NCI-H1092 treated with DMSO at 0.1 percent for 48 hours (cell line): ENCODE data around the gene NSUN6.
"Not testable (repeated sequence)": the region's sequence is repeated elsewhere in the genome, so short reads cannot be mapped to it uniquely, and the experiment has no call there.

ENCODE experiments used
- DNase-seq: peaks from one replicate; lab custom pipeline; 2025; lab: John Stamatoyannopoulos, UW

Gene NSUN6

DNA sequence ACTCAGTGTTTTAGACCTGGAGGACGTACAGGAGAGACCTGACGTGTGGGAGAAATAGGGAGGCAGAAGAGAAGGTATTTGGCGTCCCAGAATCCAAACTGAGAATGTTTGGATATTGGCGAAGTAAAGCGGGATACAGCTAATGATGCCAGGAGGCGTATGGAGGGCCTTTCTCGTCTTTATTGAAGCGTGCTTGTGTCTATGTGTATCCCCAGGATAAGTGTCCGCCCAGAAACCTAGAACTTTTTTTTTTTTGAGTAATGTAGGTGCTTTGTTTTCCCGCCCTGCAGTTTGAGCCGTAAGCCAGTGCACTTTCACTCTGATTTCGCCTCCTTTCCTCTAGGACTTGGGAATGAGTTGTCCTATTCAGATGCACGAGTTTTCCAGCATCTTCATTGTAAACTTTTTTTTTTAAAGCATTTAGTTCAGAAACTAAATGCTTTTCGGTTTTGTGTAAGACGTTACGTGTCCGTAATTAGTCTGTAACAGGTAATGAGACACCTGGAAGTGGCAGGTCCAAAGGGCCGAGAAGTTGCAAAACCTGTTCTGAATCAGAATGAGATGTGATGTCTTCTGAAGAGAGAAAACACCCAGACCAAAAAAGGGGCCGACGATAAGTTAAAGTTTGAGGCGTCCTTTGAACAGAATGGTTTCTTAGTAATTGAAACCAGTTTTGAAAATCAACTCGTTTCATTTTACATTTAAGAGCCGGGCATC is 8.6 kb upstream of the NSUN6 start:
- peak; percentile 48 for DNase-seq

DNA sequence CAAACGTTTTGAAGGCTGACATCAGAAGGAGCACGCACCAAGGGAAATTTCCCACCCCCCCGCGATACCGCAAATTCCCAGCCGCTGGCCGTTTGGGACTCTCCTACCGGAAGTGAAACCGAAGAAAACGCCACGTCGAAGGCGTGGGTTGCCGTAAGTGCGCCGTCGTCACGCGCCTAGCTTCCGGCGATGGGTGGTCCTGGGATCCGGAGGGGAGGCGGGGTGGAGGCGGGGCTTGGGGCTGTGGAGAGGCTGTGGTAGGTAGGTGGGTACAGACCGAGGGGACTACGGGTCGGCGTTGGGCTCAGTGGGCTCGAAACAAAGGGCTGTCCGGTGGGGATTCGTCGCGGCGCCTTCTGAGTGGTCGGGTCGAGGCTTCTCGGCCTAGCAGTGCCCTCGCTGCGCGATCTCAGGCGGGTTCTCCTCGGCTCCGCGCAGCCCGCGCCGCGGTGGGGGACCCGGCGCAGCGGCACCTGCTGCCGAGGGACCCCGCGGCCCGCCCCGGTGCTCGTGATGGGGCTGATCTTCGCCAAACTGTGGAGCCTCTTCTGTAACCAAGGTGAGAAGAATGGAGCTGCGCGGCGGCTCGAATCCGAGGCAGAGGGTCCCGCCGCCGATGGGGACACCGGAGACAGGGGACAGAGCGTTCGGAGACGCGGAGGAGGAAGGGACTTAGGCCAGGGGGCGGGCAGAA is 7.9 kb upstream of the NSUN6 start, which contains the start of gene ARL5B:
ARL5B (plus strand) TSS at position 307 of the 694 bp plus-strand sequence; CDS start at position 514, 207 bp downstream.
- peak; percentile 85 for DNase-seq

DNA sequence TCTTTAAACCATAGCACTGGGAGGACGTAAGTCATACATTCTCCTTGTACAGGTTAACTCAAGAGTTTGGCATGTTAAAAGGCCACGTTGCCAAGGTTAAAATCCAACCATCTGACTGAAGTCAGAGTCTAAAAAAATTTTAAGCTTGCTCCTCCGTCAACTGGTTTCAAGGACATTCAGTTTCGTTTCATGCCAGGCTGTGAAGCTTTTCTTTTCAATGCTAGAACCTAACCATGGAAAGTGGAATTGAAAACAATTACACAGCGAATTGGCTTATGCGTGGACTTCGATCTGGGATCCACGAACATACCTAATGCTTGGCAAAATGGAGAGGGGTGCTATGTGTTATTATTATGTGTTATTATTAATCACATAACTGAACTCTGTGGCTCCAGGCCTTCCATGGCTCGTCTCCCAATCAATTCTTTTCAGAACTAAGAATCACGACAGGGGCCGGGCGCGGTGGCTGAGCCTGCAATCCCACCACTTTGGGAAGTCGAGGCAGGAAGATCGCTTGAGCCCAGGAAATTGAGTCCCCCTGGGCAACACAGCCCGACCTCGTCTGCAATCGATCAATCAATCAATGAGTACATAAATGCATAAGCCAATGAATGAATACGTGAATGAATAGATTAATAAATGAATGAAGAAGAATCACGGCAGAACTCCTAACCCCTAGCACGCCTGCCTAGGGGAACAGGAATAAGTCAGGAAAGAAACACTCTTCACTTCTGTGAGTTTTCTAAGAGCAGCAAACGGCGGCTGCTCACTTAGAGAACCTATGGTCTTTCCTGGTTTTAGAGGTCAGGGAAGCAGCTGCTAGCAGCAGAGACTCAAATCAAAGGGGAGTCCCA is 7.1 kb upstream of the NSUN6 start:
- DNase-seq: no peak

DNA sequence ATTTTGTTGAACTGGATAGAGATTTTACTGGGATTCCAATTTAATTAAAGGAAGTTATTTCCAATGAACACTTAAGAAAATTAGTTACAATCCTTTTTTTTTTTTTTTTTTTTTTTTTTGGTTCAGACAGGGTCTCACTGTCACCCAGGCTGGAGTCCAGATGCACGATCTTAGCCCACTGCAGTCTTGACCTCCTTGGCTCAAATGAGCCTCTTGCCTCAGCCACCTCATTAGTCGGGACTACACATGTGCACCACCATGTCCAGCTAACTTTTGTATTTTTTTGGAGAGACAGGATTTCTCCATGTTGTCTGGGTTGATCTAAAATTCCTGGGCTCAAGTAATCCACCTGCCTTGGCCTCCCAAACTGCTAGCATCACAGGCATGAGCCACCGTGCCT is 5.3 kb upstream of the NSUN6 start:
- DNase-seq: no peak

DNA sequence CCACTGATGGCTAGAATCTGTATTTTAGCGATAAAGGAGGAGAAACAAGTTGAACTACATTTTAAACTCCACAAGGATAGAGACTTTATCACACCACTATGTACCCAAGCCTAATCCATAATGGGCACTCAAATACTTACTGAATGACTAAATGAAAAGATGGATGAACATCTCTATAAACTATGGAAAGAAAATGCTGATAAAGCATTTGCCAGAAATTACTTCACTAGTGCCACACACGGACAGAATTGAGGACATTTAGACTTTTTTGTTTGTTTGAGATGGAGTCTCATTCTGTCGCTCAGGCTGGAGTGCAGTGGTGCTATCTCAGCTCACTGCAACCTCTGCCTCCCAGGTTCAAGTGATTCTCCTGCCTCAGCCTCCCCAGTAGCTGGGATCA is 1.7 kb upstream of the NSUN6 start:
- no peak for DNase-seq

DNA sequence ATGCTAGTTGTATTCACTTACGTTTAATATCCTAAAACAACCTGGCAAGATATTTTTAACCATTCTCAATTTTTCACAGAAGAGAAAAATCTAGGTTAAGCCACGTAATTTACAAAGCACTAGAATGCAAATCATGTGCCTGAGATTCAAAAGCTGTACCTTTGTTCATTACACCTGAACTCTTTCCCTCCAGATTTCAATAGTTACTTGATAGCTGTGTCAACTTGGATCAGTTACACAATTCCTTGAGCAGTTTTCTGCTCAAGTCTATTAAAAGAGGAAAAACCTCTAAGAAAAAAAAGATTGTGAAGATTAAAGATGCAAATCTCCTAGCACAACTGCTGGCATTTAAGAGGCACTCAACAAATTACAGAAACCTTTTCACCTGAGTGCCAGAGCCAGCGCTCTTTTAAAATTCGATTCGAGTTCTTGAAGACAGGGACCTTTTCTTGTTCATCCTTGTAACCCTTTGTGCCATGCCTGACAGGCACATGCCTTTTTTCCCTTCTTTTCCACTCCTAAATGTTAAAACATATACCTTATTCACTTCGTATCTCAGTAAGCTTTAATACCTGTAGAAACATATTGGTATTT is 886 bp downstream of the NSUN6 start:
- no peak for DNase-seq

DNA sequence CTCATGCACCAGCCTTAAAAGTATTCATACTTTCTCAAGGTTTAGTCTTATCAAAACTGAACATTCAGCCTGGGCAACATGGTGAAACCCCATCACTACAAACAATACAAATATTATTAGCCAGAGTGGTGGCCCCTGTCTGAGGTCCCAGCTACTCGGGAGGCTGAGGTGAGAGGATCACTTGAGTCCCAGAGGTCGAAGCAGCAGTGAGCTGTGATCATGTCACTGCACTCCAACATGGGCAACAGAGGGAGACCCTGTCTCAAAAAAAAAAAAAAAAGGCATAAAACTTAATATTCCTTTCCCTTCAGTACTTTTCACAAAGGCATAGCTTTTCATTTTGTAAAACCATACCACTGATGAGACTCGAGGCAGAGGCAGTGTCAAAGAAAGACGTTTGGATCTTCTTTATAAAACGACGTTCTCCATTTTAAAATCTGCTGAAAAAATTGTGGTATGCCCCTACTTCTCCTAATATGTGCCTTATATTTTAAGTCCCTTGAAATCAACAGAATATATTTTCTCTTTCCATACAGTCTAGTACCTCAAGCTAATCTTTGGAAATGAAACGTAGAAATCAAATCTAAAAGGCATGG is 1.9 kb downstream of the NSUN6 start:
- DNase-seq: no peak

DNA sequence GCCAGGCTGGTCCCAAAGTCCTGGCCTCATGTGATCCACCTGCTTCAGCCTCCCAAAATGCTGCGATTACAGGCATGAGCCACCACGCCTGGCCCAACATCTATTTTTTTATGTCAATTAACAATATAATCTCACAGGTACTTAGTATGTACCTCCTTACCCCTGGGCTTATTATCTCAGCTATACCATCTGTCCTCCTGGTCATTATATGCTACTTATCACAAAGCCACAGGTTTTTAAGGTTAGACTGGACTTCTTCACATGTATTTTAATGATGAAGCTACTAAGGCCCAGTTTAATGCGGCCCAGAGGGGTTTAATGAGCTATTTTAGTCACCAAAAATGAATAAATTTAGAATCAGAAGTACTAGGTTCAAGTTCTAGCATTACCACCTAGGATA is 3.4 kb downstream of the NSUN6 start:
- no peak for DNase-seq

DNA sequence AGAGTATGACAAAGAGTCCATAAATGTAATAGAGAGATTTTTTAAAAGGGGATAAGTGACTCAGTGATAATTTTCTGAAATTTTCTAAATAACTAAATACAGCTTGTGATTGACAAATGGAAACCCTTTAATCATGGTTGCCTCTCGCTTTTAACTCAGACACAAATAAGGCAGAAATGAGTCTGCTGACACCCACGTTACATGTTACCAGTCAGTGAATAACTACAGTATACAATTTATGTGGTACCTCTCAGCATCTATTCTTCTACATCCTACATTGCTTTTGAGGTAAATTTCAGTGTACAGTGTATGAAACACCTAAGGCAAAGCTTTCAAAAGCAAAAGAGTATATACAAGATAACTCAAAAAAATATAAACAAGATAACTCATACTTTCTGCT is 4.2 kb downstream of the NSUN6 start:
- DNase-seq: no peak

DNA sequence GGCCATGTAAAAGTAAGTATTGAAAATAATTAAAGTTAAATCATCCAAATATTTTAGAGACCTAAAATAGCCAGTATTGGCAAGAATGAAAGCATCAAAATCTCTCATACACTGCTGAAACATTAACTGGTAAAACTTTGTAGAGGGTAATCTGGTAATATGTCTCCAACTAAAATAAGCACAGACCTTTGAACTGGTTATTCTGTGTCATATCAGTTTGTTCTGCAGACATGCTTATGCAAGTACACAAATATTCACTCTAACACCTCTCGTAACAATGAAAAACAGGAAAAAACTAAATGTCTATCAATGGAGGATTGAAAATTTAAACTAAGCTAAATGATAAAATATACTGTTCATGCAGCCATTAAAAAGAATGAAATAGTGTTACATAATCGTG is 11.7 kb downstream of the NSUN6 start:
- DNase-seq: not testable (repeated sequence)

DNA sequence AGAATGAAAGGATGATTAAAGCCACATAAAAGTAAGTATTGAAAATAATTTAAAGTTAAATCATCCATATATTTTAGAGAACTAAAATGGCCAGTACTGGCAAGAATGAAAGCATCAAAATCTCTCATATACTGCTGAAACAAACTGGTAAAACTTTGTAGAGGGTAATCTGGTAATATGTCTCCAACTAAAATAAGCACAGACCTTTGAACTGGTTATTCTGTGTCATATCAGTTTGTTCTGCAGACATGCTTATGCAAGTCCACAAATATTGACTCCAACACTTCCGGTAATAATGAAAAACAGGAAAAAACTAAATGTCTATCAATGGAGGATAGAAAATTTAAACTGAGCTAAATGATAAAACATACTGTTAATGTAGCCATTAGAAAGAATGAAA is 14.0 kb downstream of the NSUN6 start:
- not testable (repeated sequence) for DNase-seq

DNA sequence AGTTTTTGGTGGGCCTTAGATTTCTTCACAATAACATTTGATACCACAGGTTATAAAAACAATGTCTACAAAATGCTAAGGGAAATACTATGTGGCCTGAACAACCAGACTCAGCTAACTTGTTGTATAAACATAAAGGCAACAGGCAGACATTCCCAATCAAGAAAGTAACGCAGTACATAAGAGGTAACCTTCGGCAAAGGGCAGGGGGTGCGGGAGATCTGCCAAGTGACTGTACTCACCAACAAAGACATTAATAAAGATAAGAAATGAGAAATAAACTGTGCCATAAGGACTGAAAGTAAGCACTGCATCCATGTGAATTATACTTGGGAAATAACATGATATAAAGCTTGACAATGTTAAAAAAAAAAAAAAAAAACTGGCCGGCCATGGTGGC is 15.4 kb downstream of the NSUN6 start:
- no peak for DNase-seq

DNA sequence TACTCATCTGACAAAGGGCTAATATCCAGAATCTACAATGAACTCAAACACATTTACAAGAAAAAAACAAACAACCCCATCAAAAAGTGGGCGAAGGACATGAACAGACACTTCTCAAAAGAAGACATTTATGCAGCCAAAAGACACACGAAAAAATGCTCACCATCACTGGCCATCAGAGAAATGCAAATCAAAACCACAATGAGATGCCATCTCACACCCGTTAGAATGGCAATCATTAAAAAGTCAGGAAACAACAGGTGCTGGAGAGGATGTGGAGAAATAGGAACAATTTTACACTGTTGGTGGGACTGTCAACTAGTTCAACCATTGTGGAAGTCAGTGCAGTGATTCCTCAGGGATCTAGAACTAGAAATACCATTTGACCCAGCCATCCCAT is 18.9 kb downstream of the NSUN6 start:
- not testable (repeated sequence) for DNase-seq

DNA sequence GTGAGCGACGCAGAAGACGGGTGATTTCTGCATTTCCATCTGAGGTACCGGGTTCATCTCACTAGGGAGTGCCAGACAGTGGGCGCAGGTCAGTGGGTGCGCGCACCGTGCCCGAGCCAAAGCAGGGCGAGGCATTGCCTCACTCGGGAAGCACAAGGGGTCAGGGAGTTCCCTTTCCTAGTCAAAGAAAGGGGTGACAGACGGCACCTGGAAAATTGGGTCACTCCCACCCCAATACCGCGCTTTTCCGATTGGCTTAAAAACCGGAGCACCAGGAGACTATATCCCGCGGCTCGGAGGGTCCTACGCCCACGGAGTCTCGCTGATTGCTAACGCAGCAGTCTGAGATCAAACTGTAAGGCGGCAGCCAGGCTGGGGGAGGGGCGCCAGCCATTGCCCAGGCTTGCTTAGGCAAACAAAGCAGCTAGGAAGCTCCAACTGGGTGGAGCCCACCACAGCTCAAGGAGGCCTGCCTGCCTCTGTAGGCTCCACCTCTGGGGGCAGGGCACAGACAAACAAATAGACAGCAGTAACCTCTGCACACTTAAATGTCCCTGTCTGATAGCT is 23.9 kb downstream of the NSUN6 start:
- peak; percentile 2 for DNase-seq

DNA sequence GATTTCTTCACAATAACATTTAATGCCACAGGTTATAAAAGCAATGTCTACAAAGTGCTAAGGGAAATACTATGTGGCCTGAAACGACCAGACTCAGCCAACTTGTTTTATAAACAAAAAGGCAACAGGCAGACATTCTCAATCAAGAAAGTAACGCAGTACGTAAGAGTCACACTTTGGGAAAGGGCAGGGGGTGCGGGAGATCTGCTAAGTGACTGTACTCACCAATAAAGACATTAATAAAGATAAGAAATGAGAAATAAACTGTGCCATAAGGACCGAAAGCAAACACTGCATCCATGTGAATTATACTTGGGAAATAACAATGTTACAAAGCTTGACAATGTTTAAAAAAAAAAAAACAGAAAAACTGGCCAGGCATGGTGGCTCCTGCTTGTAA is 25.5 kb downstream of the NSUN6 start:
- DNase-seq: no peak

DNA sequence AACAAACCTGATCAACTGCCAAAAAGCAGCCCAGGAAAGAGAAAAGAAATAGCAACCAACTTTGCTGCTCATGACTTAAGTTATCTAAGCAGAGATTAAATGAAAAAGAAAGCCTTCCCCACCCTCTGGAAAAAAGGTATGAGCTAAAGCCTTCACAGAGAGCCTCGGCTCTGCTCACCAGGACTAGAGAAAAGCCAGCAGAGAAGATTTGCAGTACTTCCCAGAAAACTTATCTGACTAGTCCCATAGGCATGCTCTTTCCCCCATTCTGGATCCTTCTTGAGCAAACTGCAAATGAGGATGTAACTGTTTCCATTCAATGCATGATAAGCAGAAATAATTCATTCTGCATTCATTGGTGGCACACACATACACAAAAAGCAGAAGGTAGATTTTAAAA is 27.7 kb downstream of the NSUN6 start:
- DNase-seq: not testable (repeated sequence)

DNA sequence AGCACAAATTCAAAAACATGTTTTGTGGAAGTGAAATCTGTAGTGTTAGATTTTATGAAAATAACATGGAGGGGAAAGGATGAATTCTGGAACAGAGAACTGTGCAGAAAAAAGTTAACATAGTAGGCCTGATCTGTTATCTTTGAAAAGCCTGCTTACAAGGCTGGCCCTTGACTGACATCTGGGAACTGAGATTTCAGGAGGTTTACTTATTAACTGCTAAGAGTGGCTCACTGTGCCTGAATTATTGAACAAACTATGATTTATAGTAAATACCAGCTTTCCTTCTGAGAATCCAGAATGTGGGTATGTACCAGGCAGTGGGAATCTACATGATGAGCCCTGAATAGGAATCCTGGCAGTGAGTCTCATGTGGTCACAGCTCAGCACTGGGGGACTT is 30.5 kb downstream of the NSUN6 start:
- no peak for DNase-seq

DNA sequence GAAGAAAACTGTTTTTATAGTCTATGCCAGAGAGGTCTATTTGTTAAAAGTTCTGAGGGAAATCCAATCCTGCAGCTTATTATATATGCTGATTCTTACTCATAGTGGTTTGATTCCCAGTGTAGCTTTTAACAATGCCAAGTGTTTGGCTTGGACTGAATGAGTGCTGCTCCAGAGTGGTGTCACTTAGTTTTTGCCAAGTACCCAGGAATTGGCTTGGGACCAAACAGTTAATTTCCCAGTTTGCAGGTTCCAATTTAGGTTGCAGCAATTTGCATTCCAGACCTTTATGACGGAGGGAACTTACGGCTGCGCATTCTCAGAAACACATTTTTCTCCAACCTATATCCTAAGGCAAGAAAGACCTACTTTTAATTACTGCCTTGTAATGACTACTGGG is 32.4 kb downstream of the NSUN6 start:
- DNase-seq: peak; percentile 55

DNA sequence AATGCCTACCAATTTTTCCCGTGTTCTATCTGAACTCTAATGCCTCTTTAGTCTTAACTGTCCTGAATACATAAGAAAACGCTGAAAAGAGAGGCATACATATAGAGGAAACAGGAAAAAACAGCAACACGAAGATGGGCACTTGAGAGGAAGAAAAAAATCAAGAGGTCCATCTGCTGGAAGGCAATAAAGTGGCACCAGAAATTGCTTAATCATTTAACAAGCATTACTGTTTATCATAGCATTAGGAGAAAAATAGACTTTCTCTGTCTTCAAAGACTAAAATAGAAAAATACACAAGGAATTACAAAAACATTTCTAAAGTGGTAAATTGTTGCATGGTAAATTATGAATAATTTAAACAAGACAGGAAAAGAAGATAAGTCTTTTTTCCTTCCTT is 35.0 kb downstream of the NSUN6 start:
- no peak for DNase-seq

DNA sequence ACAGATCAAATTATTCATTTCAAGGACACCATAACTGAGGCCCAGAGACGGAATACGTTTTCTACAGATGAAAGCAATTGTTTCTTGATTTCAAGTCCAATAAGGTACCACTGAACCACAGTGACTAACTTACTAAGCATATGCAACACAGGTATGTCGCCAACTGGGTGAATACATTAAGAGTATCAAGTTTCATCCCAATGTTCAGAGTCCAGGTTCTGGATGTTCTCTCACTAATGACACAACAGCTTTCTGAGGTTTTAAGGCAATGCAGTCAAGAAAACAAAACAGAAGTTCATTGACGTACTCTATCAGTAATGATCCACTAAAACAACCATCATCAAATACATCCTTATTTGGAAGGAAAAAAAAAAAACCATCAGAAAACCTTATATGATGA is 35.8 kb downstream of the NSUN6 start:
- DNase-seq: no peak

DNA sequence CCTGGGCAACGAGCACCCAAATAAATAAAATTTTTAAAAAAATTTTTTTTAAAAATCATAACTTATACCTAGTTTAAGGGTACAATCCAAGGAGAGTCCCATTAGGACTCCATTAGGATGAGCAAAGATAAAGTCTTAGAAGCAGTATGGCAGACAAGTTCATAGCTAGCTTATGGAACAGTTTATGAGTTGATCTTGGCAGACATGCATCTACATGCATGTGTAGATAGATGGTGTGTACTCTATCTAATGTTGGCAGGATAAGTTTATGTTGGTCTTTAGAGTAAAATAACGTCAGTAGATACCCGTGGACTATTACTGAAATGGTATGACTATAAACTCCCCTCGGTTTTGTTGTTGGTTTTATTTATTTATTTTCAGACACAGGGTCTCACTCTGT is 40.2 kb downstream of the NSUN6 start:
- DNase-seq: no peak

DNA sequence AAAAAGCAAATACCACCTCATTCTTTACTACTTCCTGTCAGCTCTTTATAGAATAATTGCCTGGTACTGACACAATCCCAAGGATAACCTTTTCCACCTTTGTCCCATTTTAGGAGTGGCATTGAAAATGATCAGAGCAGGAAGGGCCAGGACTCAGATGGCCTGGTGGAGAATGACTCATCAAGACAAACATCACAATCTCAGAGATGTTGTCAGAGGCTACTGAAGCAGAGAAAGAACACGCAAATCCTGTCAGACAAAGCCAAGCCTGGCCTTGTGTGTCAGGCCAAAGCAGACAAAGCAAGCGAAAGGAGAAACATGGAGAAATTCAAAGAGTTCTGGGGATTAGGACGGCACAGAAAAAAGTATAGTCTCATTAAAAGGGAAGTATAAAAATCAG is 40.9 kb downstream of the NSUN6 start:
- no peak for DNase-seq
